OCI-LY1 (cell line): ENCODE measurements around the gene NMT1.

Source experiments
- H2AFZ ChIP-seq: fragments of 200-600 bp; sonication (generic), shearing (Covaris generic); 2 replicates; pipeline ENCODE4 v1.6.0; 2014; ENCODE audit warnings: antibody characterized with exemption, mild to moderate bottlenecking, low read length
- H3F3A ChIP-seq: fragments of 200-600 bp; sonication (generic), shearing (Covaris generic); 2 replicates; pipeline ENCODE4 v1.6.0; 2014; ENCODE audit warnings: mild to moderate bottlenecking, antibody characterized with exemption, low read length, moderate library complexity; ENCODE audit not compliant: insufficient read depth
- H3K27ac ChIP-seq: fragments of 200-600 bp; sonication (generic); 2 replicates; pipeline ENCODE4 v1.5.1; 2014; ENCODE audit warnings: low read length, mixed run types, mild to moderate bottlenecking, low read depth; ENCODE audit not compliant: poor library complexity, severe bottlenecking
- H3K27me3 ChIP-seq: fragments of 200-600 bp; sonication (generic); 2 replicates; pipeline ENCODE4 v1.6.0; 2014; ENCODE audit warnings: antibody characterized with exemption, mild to moderate bottlenecking, low read length, moderate library complexity; ENCODE audit not compliant: insufficient read depth
- H3K36me3 ChIP-seq: fragments of 200-600 bp; sonication (generic); 2 replicates; pipeline ENCODE4 v1.6.1; 2014; ENCODE audit warnings: mild to moderate bottlenecking, antibody characterized with exemption, low read length, moderate library complexity, mixed read lengths; ENCODE audit not compliant: insufficient read depth
- H3K4me1 ChIP-seq: fragments of 200-600 bp; sonication (generic); 2 replicates; pipeline ENCODE4 v1.5.1; 2014; ENCODE audit warnings: mild to moderate bottlenecking, low read length, moderate library complexity; ENCODE audit not compliant: insufficient read depth, severe bottlenecking
- H3K4me2 ChIP-seq: fragments of 200-600 bp; sonication (generic), shearing (Covaris generic); 2 replicates; pipeline ENCODE4 v1.6.1; 2014; ENCODE audit warnings: low read length
- H3K4me3 ChIP-seq: fragments of 200-600 bp; sonication (generic); 2 replicates; pipeline ENCODE4 v1.5.1; 2014; ENCODE audit warnings: low read length, low read depth, mild to moderate bottlenecking, mixed read lengths; ENCODE audit not compliant: poor library complexity, severe bottlenecking
- H3K79me2 ChIP-seq: fragments of 200-600 bp; shearing (Covaris generic); 2 replicates; pipeline ENCODE4 v1.6.1; 2016; ENCODE audit warnings: mixed run types, low read length, mixed read lengths; ENCODE audit not compliant: insufficient read depth
- H3K9ac ChIP-seq: fragments of 200-600 bp; sonication (generic), shearing (Covaris generic); 2 replicates; pipeline ENCODE4 v1.6.1; 2014; ENCODE audit warnings: mild to moderate bottlenecking, low read length, mixed read lengths
- H3K9me2 ChIP-seq: fragments of 200-600 bp; sonication (generic), shearing (Covaris generic); 2 replicates; pipeline ENCODE4 v1.6.1; 2014; ENCODE audit warnings: low read depth, mild to moderate bottlenecking, low read length, mixed read lengths
- H3K9me3 ChIP-seq: fragments of 200-600 bp; shearing (Covaris generic); 2 replicates; pipeline ENCODE4 v1.6.1; 2014; ENCODE audit warnings: low read length, mixed read lengths
- H4K20me1 ChIP-seq: fragments of 200-600 bp; sonication (generic), shearing (Covaris generic); 2 replicates; pipeline ENCODE4 v1.6.0; 2016; ENCODE audit warnings: mild to moderate bottlenecking, low read length; ENCODE audit not compliant: insufficient read depth
- EZH2 ChIP-seq: fragments of 200-600 bp; sonication (generic), shearing (Covaris generic); IDR thresholded peaks from 2 replicates; pipeline ENCODE4 v1.8.0; 2017; ENCODE audit warnings: borderline replicate concordance, mixed run types, mild to moderate bottlenecking, antibody characterized with exemption, low read length, moderate library complexity, mixed read lengths
- TF ChIP-seq, protein P1 (sequence below): fragments of 200-600 bp; sonication (generic), shearing (Covaris generic); IDR thresholded peaks from 2 replicates; pipeline ENCODE4 v1.5.1; 2017; ENCODE audit warnings: mild to moderate bottlenecking, antibody characterized with exemption, low read length, moderate library complexity, mixed read lengths

NMT1 gene

GRCh38 chr17:45114117-45114932, 53.2 kb downstream of the NMT1 start:
- no peak for TF ChIP-seq EZH2
- TF ChIP-seq, protein P1, sequence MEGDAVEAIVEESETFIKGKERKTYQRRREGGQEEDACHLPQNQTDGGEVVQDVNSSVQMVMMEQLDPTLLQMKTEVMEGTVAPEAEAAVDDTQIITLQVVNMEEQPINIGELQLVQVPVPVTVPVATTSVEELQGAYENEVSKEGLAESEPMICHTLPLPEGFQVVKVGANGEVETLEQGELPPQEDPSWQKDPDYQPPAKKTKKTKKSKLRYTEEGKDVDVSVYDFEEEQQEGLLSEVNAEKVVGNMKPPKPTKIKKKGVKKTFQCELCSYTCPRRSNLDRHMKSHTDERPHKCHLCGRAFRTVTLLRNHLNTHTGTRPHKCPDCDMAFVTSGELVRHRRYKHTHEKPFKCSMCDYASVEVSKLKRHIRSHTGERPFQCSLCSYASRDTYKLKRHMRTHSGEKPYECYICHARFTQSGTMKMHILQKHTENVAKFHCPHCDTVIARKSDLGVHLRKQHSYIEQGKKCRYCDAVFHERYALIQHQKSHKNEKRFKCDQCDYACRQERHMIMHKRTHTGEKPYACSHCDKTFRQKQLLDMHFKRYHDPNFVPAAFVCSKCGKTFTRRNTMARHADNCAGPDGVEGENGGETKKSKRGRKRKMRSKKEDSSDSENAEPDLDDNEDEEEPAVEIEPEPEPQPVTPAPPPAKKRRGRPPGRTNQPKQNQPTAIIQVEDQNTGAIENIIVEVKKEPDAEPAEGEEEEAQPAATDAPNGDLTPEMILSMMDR = no peak

GRCh38 chr17:45115015-45115625, 54.0 kb downstream of the NMT1 start:
- TF ChIP-seq, protein P1 = no peak
- TF ChIP-seq EZH2 = no peak
- no peak overlapping the region for H3K27ac ChIP-seq
- peaks cover 12% of the 10 kb centered on the region; the same call in 1 of the 2 replicates for H3K27me3 ChIP-seq
- H3K9me3 ChIP-seq = no peaks in the 10 kb centered on the region
- H3K9ac ChIP-seq = no peak overlapping the region
- H3K4me3 ChIP-seq = no peak overlapping the region
- H4K20me1 ChIP-seq = no peaks in the 10 kb centered on the region
- no peak overlapping the region for H3K4me2 ChIP-seq
- H3K9me2 ChIP-seq = no peaks in the 10 kb centered on the region
- no peak overlapping the region for H2AFZ ChIP-seq
- H3K79me2 ChIP-seq = no peaks in the 10 kb centered on the region
- H3F3A ChIP-seq = no peaks in the 10 kb centered on the region
- no peaks in the 10 kb centered on the region for H3K36me3 ChIP-seq
- H3K4me1 ChIP-seq = no peaks in the 10 kb centered on the region

More at GRCh38 chr17:45114117-45114932, 53.2 kb downstream of the NMT1 start:
- H3K9me3 ChIP-seq = no peaks in the 10 kb centered on the region
- no peak overlapping the region for H3K4me2 ChIP-seq
- no peak overlapping the region for H2AFZ ChIP-seq
- H3K4me3 ChIP-seq = no peak overlapping the region
- H3K27ac ChIP-seq = no peak overlapping the region
- no peak overlapping the region for H3K9ac ChIP-seq
- H3K79me2 ChIP-seq = no peaks in the 10 kb centered on the region
- no peaks in the 10 kb centered on the region for H3F3A ChIP-seq
- no peaks in the 10 kb centered on the region for H3K9me2 ChIP-seq
- H3K27me3 ChIP-seq = peaks cover 12% of the 10 kb centered on the region; the same call in 1 of the 2 replicates
- no peaks in the 10 kb centered on the region for H4K20me1 ChIP-seq
- no peaks in the 10 kb centered on the region for H3K36me3 ChIP-seq
- H3K4me1 ChIP-seq = no peaks in the 10 kb centered on the region

DNA sequence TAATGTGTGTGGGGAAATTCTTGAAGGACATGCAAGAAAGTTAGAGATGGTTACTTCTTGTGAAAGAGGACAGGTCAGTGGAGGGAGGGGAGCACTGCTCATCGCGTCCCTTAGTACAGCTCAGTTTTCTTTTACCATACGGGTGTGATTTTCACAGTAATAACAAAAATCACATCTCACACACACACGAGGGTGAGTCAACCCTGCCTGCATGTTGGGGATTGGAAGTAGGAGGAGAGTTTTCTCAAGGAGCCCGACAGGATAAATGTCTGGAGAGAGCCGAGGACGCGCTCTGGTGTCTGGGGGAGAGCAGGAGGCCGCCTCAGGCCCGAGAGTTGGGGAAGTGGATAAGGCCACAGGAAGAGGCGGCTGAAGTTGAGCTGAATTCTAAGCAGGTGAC, 54.8 kb downstream of the NMT1 start:
- Histone ChIP-seq H3K9ac (no peak overlapping the region), H3K9me3 (no peaks in the 10 kb centered on the region), H3K27me3 (peaks cover 12% of the 10 kb centered on the region; the same call in 1 of the 2 replicates)

More for the DNA sequence above, 54.8 kb downstream of the NMT1 start:
- no peak overlapping the region for H3K4me3 ChIP-seq
- H3K27ac ChIP-seq = no peak overlapping the region
- H3F3A ChIP-seq = no peaks in the 10 kb centered on the region
- no peak overlapping the region for H3K4me2 ChIP-seq
- no peaks in the 10 kb centered on the region for H4K20me1 ChIP-seq
- H3K79me2 ChIP-seq = no peaks in the 10 kb centered on the region
- H3K4me1 ChIP-seq = no peaks in the 10 kb centered on the region
- H2AFZ ChIP-seq = no peak overlapping the region
- no peaks in the 10 kb centered on the region for H3K9me2 ChIP-seq
- no peaks in the 10 kb centered on the region for H3K36me3 ChIP-seq
- no peak for TF ChIP-seq EZH2
- TF ChIP-seq, protein P1 = no peak
